GM21526 (cell line): ENCODE results near the gene GPR55.

Source experiments
- ATAC-seq: cut with Tn5 transposase; IDR thresholded peaks from one replicate; pipeline ENCODE4 v1.9.1; 2021; ENCODE audit warnings: moderate library complexity; ENCODE audit not compliant: unreplicated experiment, low FRiP score

The GPR55 gene

DNA sequence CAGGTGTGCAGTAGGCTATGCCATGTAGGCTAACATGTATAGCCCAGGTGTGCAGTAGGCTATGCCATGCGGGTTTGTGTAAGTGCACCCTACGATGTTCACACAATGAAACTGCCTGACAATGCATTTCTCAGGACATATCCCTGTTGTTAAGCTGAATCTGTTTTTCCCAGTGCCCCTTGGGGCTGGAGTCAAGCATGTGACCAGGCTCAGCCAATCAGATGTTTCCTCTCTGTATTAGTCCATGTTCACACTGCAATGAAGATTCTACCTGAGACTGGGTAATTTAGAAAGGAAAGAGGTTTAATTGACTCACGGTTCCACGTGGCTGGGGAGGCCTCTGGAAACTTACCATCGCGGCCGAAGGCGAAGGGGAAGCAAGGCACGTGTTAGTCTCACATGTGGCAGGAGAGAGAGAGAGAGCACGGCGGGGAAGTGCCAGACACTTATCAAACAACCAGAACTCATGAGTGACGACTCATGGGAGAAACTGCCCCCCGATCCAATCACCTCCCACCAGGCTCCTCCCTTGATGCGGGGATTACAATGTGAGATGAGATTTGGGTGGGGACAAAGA lies 36.1 kb downstream of the GPR55 start:
- no peak for ATAC-seq

DNA sequence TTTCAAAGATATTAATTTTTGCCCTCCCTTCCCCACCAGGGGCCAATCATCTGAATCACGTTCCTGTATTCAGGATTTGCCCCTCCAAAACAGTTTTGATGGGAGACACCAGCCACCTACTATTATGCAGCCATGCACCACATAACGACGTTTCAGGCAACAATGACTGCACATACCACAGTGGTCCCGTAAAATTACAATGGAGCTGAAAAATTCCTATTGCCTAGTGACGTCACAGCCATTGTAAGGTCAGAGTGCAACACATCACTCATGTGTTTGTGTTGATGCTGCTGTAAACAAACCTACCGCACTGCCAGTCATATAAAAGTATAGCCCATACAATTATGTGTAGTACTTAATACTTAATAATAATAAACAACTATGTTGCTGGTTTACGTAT lies 37.7 kb downstream of the GPR55 start:
- no peak for ATAC-seq

DNA sequence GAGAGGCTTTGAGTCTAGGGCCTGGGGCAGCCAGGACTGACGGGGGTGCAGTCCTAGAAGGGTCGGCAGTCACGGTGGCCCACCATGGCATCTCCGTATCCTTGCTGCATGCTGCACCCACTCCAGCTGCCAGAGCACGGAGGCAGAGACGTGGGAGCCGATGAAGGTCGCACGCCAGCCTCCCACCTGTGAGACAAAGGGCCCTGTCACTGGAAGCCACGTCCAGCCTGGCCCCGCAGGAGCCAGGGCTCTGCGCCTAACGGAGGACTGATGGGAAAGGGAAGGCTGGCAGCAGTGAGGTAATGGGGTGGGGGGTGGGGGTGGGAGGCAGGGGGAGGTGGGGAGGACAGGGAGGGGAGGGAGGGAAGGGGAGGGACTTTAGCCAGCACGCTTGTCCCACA lies 38.4 kb downstream of the GPR55 start:
- ATAC-seq = no peak

- no peak for ATAC-seq
These were observed 38.8 kb downstream of the GPR55 start for GRCh38 chr2:230886206-230886605.

DNA sequence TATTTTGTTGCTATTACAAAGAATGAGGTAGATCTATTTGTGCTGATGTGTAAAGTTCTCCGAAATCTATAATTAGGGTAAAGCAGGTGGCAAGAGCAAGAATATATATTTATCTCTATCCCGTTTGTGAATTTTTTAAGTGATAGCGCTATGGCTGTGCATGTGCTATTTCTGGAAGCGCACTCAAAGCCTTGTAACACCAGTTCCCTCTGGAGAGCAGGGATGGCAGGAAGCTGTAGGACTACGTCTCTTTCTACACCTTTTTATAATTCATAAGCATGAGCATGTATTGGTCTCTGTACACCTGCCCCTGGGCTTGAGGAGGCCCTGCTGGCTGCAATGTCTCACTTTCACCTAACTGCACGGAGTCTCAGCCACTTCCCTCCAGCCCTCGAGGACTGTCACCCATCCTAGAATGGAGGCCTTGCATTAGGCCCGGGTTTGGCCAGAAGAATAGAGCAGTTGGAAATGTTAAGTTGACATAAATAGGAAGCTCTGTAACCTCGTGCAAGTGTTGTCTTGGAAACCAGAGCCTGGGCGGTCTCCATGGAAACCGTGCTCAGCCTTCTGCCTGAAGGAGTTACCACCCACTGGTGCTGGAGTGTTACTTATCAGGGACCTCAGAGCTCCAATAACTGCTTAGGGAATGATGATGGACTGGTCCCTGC lies 39.4 kb downstream of the GPR55 start:
- ATAC-seq = no peak

DNA sequence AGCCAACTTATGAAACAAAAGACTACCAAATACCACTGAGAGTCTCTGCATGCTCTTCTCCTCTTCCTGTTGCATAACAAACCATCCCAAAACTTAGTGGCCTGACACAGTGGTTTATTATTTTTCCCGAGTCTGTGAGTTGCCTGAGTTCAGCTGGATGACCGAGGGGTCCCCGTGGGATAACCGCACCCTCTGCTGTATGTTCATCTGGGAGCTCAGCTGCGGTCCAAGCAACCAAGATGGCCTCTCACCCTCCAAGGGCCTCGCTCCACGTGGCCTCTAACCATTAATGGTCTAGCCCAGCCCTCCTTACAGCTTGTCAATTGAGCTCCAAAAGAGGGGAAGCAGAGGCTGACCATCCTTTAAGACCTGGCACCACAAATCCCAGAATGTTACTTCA lies 43.2 kb downstream of the GPR55 start:
- ATAC-seq = no peak

- ATAC-seq = no peak
These were observed 45.2 kb downstream of the GPR55 start for GRCh38 chr2:230879891-230880290.

GRCh38 chr2:230879271-230879882 lies 45.7 kb downstream of the GPR55 start:
- no peak for ATAC-seq

DNA sequence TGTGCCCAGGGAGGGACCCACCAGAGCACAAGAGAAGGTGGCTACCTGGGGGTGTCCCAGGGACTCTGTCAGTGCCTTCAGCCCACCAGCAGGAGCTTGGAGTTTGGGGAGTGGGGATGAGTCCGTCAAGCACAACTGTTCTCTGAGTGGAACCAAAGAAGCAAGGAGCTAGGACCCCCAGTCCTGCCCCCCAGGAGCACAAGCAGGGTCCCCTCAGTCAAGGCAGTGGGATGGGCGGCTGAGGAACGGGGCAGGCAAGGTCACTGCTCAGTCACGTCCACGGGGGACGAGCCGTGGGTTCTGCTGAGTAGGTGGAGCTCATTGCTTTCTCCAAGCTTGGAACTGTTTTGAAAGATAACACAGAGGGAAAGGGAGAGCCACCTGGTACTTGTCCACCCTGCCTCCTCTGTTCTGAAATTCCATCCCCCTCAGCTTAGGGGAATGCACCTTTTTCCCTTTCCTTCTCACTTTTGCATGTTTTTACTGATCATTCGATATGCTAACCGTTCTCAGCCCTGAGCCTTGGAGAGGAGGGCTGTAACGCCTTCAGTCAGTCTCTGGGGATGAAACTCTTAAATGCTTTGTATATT lies 46.3 kb downstream of the GPR55 start:
- ATAC-seq = no peak

DNA sequence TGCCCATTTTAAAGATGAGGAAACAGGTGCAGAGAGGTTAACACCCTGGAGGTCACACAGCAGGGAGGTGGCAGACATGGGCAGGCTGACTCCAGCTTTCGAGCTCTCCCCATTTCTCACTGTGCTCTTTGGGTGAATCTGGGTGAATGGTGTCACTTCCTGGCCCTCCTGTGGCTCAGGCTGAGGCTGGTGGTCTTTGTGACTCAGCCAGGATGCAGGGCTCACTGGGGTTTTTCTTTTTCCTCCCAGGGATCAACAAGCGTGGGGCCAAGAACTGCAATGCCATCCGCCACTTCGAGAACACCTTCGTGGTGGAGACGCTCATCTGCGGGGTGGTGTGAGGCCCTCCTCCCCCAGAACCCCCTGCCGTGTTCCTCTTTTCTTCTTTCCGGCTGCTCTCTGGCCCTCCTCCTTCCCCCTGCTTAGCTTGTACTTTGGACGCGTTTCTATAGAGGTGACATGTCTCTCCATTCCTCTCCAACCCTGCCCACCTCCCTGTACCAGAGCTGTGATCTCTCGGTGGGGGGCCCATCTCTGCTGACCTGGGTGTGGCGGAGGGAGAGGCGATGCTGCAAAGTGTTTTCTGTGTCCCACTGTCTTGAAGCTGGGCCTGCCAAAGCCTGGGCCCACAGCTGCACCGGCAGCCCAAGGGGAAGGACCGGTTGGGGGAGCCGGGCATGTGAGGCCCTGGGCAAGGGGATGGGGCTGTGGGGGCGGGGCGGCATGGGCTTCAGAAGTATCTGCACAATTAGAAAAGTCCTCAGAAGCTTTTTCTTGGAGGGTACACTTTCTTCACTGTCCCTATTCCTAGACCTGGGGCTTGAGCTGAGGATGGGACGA lies 47.1 kb downstream of the GPR55 start:
- ATAC-seq = no peak

DNA sequence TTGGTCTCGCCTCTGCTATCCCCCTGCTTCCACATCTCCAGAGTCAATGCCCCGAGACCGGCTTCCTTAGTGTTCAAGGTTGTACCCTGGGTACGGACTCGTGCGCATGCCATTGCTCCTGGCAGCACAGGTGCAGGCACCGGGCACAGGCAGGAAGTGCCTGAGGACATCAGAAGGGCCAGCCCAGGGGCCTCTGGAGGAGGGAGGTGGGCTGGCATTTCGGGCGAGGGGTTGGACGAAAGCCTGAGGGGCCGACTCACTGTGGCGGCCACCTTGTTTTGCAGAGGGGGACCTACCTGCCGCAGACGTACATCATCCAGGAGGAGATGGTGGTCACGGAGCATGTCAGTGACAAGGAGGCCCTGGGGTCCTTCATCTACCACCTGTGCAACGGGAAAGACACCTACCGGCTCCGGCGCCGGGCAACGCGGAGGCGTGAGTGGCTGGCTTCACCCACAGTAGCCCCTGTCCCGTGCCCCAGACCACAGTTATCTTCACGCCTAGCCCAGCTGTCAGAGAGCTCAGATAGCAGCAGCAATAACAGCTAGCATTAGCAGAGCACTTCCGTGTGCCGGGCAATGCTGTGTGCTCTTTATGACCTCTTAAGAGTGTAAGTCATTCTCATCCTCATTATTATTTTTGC lies 47.8 kb downstream of the GPR55 start:
- ATAC-seq = no peak

GRCh38 chr2:230875347-230876315 lies 49.4 kb downstream of the GPR55 start:
- no peak for ATAC-seq

DNA sequence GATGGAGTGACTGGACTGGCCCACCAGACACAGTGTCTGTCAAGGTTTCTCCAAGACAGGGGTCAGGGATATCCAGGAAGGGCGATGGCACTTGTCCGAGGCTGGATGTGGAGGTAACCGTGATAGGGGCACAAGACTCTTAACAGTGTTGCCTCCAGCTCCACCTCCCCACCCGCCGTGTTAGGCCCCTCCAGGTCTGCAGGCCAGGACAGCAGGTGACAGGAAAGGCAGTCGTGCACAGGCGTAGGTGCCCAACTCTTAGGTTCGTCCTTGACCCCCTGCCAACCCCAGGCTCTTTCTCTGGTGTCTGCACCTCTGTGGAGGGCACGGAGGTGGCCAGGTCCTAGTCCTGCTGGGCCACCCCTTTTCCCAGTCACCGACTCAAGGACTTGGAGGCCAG lies 50.2 kb downstream of the GPR55 start:
- no peak for ATAC-seq

DNA sequence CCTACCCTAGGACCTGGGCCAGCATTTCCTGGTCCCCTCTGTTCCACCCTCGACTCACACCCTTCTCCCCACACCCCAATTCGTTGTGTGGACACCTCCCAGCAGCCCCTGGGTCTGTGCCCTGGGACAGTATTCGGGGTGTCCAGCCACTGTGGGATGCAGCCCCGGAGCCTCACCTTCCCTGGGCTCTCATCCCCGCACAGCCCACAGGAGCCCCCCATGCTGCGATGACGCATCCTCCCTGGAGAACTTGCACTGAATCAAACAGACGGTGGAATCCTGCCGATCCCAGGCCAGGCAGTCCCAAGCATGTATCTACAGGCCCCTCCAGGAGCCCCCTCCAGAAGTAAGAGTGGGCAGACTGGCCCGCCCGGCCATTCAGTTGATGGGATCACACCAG lies 50.6 kb downstream of the GPR55 start:
- no peak for ATAC-seq

DNA sequence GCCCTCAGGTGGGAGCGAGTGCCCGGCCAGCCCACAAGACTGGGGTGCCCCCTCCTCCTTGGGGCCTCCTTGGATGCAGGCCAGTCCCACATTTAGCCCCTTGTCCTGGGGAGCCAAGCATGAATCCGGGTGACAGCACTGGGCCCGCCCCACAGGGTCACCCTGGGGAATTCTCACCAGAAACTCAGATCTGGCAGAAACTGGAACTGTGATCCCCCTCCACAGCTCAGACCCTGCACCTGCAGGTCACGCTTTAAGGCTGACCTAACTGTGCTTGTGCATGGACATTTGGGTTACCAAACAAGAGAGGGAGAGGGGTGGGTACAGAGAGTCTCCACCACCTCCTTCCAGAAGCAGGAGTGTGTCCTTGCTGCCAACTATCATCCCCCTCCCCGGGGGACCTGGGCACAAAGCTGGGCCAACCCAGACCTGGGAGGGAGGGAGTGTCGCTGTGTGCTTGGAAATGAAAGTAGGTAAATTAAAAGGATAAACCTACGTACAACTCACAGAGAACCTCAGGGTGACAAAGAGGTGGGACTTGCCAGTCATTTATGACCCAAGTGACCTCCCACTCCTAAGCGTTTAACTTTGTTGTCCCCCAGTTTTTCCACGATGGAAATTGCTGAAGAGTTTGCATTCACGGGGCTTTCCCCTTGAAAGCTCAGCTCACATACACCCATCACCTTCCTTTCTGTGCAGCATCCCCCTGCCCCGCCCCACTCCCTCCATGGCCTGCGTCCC lies 51.2 kb downstream of the GPR55 start:
- peak; percentile 55 for ATAC-seq

DNA sequence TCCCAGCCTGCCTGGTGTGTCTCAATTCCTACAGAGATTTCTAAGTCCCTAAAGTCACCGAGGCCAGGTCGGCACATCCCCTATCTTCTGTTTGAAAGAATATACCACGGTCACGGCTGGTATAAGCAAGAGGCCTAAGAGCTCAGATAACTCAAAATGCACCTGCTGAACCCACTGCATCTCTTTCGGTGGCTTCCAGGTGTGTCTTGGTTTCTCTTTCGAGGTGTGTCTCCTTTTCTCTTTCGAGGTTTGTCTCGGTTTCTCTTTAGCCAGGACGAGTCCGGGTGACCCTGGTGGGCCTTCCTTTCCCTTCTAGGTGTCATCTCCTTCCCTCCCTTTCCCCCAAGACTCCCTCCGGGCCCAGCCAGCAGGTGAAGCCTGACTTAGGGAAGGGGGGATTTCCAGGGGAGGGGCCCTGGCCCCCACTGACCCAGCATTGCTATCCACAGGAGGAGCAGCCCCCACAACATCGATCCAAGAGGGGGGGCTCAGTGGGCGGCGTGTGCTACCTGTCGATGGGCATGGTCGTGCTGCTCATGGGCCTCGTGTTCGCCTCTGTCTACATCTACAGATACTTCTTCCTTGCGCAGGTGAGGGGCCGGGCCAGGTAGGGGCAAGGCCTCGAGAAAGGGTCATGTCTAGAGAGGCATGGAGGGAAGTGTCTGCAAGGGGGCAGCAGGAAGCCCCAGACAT lies 51.9 kb downstream of the GPR55 start:
- ATAC-seq = peak; percentile 66

- peak; percentile 3 for ATAC-seq
These were observed 52.7 kb downstream of the GPR55 start for GRCh38 chr2:230872151-230872967.
